Cardiac muscle cell (in vitro differentiated cells and primary cell): ENCODE data around the gene IL6R. TPM values are rescaled to one million over a fixed set of nuclear protein-coding genes. Genes with fewer than 3 reads are reported as not detected.
A peak's percentile ranks its signal among the peaks of the same experiment; 100 is the strongest.

Experiments used
- DNase-seq, 2 donors: peaks; one replicate each; pipeline versions ENCODE4 v3.0.0 to v3.0.0-alpha.2; 2010 to 2017; ENCODE audit warnings: low read depth in 1 of 2, low spot score in 1 of 2
- H3K27ac ChIP-seq: fragments of 200-600 bp; sonication (generic); 2 replicates; pipeline ENCODE4 v1.5.1; 2016
- H3K27me3 ChIP-seq: fragments of 200-600 bp; sonication (generic); 2 replicates; pipeline ENCODE4 v1.6.0; 2016; ENCODE audit warnings: control low read depth
- H3K36me3 ChIP-seq: fragments of 200-600 bp; sonication (generic); 2 replicates; pipeline ENCODE4 v1.5.1; 2016; ENCODE audit warnings: control low read depth
- H3K4me1 ChIP-seq: fragments of 200-600 bp; sonication (generic); 2 replicates; pipeline ENCODE4 v1.8.1; 2017; ENCODE audit warnings: low read depth, mild to moderate bottlenecking, mixed run types
- H3K4me3 ChIP-seq: fragments of 200-600 bp; sonication (generic); 2 replicates; pipeline ENCODE4 v1.5.1; 2016; ENCODE audit warnings: mild to moderate bottlenecking
- H3K9me3 ChIP-seq: fragments of 200-600 bp; sonication (generic); 2 replicates; pipeline ENCODE4 v1.5.1; 2017; ENCODE audit warnings: low read depth, mild to moderate bottlenecking, control low read depth
- polyA plus RNA-seq: library from polyadenylated mRNA; unstranded; fragments of >200 nt; fragmentation: Nextera tagmentation; extraction: Ambion mirVana; gene quantifications from 2 replicates; pipeline ENCODE4 v1.2.1, GENCODE V29; 2016
- total RNA-seq: library from RNA; depleted of rRNA; stranded (reverse); fragments of >200 nt; gene quantifications from 2 replicates; pipeline ENCODE4 v1.2.3, GENCODE V29; 2016
- TF ChIP-seq, protein P1 (sequence below): IDR thresholded peaks from 2 replicates; pipeline ENCODE4 v1.5.1; 2012; ENCODE audit warnings: low read depth, mild to moderate bottlenecking, low read length

Gene IL6R
- total and polyA plus RNA-seq, 2 experiments from 2014 or later = 2.5 to 5.2 TPM

DNA sequence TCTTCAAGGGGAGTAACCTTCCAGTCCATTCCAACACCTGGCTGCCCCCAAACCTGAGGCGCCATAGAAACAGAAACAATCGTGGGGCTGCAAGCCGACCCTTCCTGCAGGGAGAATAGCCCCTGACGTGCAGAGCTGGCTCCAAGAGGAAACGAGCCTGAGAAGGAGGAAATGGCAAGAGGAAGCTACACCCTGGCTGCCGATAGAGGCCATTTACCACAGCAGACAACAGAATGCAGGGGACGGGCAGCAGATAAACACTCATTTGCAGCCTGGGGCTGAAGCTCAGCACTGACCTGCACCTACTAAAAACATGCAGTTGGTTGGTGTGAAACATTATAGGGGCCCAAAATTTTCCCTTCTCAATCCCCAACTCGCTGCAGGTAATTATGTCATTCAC lies 88.1 kb downstream of the IL6R start:
- Histone ChIP-seq H3K4me1 (peaks cover 35% of the 10 kb centered on the region), H3K27me3 (peaks cover 15% of the 10 kb centered on the region), H3K27ac (no peak overlapping the region), H3K4me3 (no peak overlapping the region), H3K9me3 (no peaks in the 10 kb centered on the region), H3K36me3 (no peaks in the 10 kb centered on the region)
- TF ChIP-seq, protein P1, sequence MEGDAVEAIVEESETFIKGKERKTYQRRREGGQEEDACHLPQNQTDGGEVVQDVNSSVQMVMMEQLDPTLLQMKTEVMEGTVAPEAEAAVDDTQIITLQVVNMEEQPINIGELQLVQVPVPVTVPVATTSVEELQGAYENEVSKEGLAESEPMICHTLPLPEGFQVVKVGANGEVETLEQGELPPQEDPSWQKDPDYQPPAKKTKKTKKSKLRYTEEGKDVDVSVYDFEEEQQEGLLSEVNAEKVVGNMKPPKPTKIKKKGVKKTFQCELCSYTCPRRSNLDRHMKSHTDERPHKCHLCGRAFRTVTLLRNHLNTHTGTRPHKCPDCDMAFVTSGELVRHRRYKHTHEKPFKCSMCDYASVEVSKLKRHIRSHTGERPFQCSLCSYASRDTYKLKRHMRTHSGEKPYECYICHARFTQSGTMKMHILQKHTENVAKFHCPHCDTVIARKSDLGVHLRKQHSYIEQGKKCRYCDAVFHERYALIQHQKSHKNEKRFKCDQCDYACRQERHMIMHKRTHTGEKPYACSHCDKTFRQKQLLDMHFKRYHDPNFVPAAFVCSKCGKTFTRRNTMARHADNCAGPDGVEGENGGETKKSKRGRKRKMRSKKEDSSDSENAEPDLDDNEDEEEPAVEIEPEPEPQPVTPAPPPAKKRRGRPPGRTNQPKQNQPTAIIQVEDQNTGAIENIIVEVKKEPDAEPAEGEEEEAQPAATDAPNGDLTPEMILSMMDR = no peak
- no peak for DNase-seq

DNA sequence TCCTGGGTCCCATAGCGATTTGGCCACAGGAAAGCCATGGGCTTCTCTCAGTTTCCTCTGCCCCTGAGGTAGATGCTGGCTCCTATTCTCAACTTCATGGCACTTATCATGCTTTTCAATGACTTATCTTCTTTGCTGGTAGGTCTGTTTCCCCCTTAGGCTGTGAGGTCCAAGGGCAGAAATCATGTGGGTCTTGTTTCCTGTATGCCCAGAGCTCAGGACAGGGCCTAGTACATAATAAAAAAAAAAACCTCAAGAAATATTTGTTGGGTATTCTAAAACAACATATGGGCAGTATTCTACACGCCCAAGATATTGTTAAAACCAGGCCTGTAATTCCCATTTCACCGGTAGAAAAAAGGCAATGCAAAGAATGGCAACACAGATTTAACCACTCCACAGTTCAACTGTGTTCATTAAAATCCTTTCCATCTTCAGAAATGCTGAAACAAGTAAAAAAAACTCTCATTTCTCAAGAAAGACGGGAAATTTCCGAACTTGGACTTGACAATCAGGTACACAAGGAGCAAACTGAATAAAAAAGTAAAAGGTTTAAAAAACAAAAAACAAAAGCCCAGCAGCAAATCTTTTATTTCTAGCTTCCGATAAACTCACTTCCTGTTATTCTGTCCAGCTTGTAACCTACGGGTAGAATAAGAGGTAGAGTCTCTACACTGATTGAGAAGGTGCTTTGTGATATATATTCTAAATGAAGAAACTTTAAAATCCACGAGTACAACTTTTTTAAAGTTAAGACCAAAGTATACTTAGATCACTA lies 90.5 kb downstream of the IL6R start:
- Histone ChIP-seq H3K4me3 (no peak overlapping the region), H3K27me3 (peaks cover 23% of the 10 kb centered on the region), H3K36me3 (no peaks in the 10 kb centered on the region), H3K4me1 (peaks cover 35% of the 10 kb centered on the region), H3K27ac (peak overlapping the region; percentile 81), H3K9me3 (no peaks in the 10 kb centered on the region)
- no peak for DNase-seq
- TF ChIP-seq, protein P1 = no peak

DNA sequence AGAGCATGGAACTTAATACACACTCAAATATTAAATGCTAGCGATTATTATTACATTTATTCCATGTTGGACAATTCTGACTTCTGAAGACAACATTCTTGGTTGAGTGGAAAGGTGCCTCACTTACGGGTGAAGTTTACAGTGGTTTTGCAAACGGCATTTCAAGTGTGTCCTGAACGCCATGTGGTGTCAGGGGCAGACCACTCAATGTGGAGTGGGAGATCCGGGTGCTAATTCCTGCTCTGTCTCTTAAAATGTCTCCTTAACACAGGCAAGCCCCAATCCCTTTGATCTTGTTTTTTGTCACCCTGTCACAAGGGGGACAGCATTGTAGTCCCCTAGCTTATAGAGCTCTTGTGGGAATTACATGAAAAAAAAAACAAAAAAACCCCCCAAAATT lies 91.2 kb downstream of the IL6R start:
- DNase-seq = peak in 1 of 2 donors; percentile 60
- H3K27me3 ChIP-seq = peaks cover 27% of the 10 kb centered on the region
- no peaks in the 10 kb centered on the region for H3K36me3 ChIP-seq
- H3K27ac ChIP-seq = peak overlapping the region; percentile 81
- TF ChIP-seq, protein P1 = no peak
- H3K9me3 ChIP-seq = no peaks in the 10 kb centered on the region
- peaks cover 35% of the 10 kb centered on the region for H3K4me1 ChIP-seq
- no peak overlapping the region for H3K4me3 ChIP-seq

DNA sequence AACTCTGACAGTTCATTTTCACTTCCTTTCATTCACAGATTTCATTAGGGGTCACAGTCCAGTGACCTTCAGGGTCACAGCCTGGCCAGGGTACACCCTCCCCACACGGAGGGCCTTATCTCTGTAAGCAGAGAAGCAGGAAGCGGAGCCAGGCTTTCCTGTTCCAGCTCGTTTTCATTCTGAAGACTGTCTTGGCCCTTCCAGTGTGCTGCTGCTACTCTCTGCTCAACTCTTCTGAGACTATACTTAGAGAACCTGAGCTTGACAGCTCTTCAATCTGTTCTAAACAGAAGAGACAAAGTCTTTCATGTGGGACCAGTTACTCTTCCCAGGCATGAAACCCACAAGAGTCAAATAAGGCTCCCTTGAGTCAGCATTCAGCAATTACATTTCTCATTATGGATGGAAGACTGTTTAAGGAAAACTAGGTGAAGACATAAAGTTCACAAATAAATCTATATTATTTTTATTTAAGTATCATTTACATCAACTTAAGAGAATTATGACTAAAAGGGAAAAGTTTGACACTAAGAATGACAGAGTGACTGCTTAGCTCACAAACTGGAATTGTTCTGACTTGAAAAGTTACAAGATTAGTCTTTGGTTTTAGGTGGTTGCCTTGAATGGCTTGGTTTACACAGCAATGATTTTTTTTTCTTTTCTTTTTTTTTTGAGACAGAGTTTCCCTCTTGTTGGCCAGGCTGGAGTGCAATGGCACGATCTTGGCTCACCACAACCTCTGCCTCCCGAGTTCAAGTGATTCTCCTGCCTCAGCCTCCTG lies 92.1 kb downstream of the IL6R start:
- DNase-seq = peak; percentile 32 to 56
- H3K36me3 ChIP-seq = no peaks in the 10 kb centered on the region
- peaks cover 34% of the 10 kb centered on the region for H3K27me3 ChIP-seq
- TF ChIP-seq, protein P1 = no peak
- H3K9me3 ChIP-seq = no peaks in the 10 kb centered on the region
- peaks cover 35% of the 10 kb centered on the region for H3K4me1 ChIP-seq
- H3K4me3 ChIP-seq = no peak overlapping the region
- H3K27ac ChIP-seq = peak overlapping the region; percentile 81

DNA sequence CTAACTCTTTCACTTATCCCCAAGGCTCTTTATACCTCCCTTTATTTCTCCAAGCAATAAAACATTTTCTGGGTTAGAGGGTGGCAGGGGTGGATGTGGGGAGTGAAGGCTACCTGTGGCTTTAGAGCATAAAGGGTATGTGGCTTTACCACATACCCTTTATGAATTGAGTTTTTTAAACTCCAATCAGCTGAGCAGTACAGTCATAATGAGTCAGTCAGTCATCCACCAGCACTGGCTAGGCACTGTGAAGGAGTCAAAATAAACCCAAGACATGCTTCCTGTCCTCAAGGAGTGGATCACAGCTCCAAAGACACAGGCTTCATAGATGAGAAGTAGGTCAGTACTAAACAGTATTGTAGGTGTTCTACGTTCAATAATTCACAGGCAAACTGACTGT lies 94.3 kb downstream of the IL6R start:
- no peaks in the 10 kb centered on the region for H3K9me3 ChIP-seq
- peaks cover 26% of the 10 kb centered on the region for H3K4me1 ChIP-seq
- no peak for DNase-seq
- TF ChIP-seq, protein P1 = no peak
- no peak overlapping the region for H3K27ac ChIP-seq
- no peak overlapping the region for H3K4me3 ChIP-seq
- no peaks in the 10 kb centered on the region for H3K36me3 ChIP-seq
- peaks cover 56% of the 10 kb centered on the region for H3K27me3 ChIP-seq
